Aorta (tissue), 5 donors: Measurements from ENCODE around the gene NRAP. TPM values are rescaled to one million over a fixed set of nuclear protein-coding genes. Genes with fewer than 3 reads are reported as not detected.

Experiments used
- ATAC-seq: fragments of 200-7000 bp; cut with Tn5 transposase; one replicate; pipeline ENCODE4 v1.9.1; 2022; ENCODE audit warnings: moderate library complexity; ENCODE audit not compliant: low FRiP score
- DNase-seq, 2 donors: peaks; one replicate each; pipeline ENCODE4 v3.0.0-alpha.2; 2020
- H3K27ac ChIP-seq, 2 donors: one replicate each; pipeline ENCODE4 v1.5.1; 2013; ENCODE audit warnings: low read length in 2 of 2, mild to moderate bottlenecking in 2 of 2, moderate library complexity in 2 of 2, control low read depth in 1 of 2, inconsistent platforms in 1 of 2, low read depth in 1 of 2
- H3K27me3 ChIP-seq, 2 donors: one replicate each; pipeline ENCODE4 v1.6.1; 2013; ENCODE audit warnings: control low read depth in 1 of 2, low read length in 1 of 2, mild to moderate bottlenecking in 1 of 2, moderate library complexity in 1 of 2; ENCODE audit not compliant: insufficient read depth in 2 of 2, control insufficient read depth in 1 of 2
- H3K36me3 ChIP-seq, 2 donors: one replicate each; pipeline ENCODE4 v1.6.1; 2013; ENCODE audit warnings: control low read depth in 1 of 2, low read length in 1 of 2, mild to moderate bottlenecking in 1 of 2; ENCODE audit not compliant: insufficient read depth in 2 of 2, control insufficient read depth in 1 of 2
- H3K4me1 ChIP-seq, 2 donors: one replicate each; pipeline ENCODE4 v1.6.1; 2013; ENCODE audit warnings: low read length in 2 of 2, control low read depth in 1 of 2, mild to moderate bottlenecking in 1 of 2, moderate library complexity in 1 of 2; ENCODE audit not compliant: insufficient read depth in 2 of 2, control insufficient read depth in 1 of 2
- H3K4me3 ChIP-seq, 2 donors: one replicate each; pipeline ENCODE4 v1.5.1; 2013; ENCODE audit warnings: low read length in 2 of 2, control low read depth in 1 of 2, mild to moderate bottlenecking in 1 of 2
- H3K9me3 ChIP-seq: one replicate; pipeline ENCODE4 v1.6.1; 2013; ENCODE audit warnings: mild to moderate bottlenecking, low read length; ENCODE audit not compliant: control insufficient read depth
- WGBS, 2 donors: extraction: QIAGEN DNeasy Blood & Tissue Kit; methylation state at CpG; one replicate each; pipeline ENCODE4 v1.1.7; 2013; 5-methylcytosine and 5-hydroxymethylcytosine counted together
- intact Hi-C, 2 donors: fragments of 100-400 bp; cut with DNase I; formaldehyde crosslinking; loops; one replicate each; pipeline versions ENCODE4 v1.14.2 to v1.15.0; 2022
- long read RNA-seq, 2 donors: library from polyadenylated mRNA; unstranded; transcript quantifications; one replicate each; pipeline ENCODE4 v2.0.0, GENCODE V29; 2020 to 2021
- polyA plus RNA-seq, 2 donors: library from polyadenylated mRNA; stranded (reverse); fragments of 200-250 nt; gene quantifications; one replicate each; pipeline ENCODE4 v1.2.3, GENCODE V29; 2013
- total RNA-seq, 2 donors: library from RNA; stranded (reverse); fragmentation: NEBNext Ultra II Directional; extraction: Animal tissue kit (Norgen Biotek cat#: 25700); gene quantifications; one replicate each; pipeline ENCODE4 v1.2.1, GENCODE V29; 2021
- donor health status: healthy with polysubstance abuse.
- donor health status: Bipolar disorder and iron deficiency.
- donor health status: DM: no; HTN: no; CAD: no.
- donor health status: DM: no; HTN: no; CAD: no.
- donor health status: DM: yes; HTN: yes; CAD: no.

Gene NRAP
- total RNA-seq = not detected
- polyA plus RNA-seq = under 1 TPM; 0.03 to 0.88 TPM
- long read RNA-seq, donor 1 = 0 reads
- long read RNA-seq, donor 2 = 0 reads

DNA sequence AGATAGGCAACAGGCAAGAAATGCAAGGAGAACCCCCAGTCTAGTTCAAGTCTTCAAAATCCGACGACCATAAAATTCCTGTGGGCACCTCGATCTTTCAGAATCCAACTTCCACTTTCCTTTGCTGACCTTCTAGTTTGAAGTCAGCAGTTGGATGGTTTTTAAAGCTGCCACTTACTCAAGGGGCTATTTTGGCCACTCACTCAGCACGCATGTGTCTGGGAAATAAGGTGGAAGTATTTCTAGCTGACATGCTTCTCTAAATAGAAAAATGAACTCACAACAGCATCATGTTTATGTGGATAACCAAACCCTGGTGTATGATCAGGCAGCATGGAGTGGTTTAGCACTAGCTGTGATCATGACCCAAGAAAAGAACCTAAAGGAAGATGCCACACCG, at the start of gene NRAP:
NRAP (minus strand) TSS at position 134 of the 400 bp plus-strand sequence. CDS start 159 bp downstream, outside the sequence.
- DNase-seq = no peak
- H3K27ac ChIP-seq = no peak within 1 kb of the TSS
- no peaks in the 10 kb centered on the region for H3K27me3 ChIP-seq
- WGBS, 2 donors = 83% methylated on average over 5 of the region's 5 CpGs
- no peaks in the 10 kb centered on the region for H3K4me1 ChIP-seq
- H3K4me3 ChIP-seq = no peak within 1 kb of the TSS
- ATAC-seq = no peak
- no peaks in the 10 kb centered on the region for H3K9me3 ChIP-seq
- H3K36me3 ChIP-seq = no peaks in the 10 kb centered on the region
- intact Hi-C loops = no loop called here

GRCh38 chr10:113713640-113713982, 49.8 kb upstream of the NRAP start:
- Histone ChIP-seq H3K9me3 (no peaks in the 10 kb centered on the region), H3K4me3 (no peak overlapping the region), H3K27me3 (no peaks in the 10 kb centered on the region), H3K27ac (no peak overlapping the region), H3K36me3 (peaks cover 2% of the 10 kb centered on the region in 2 donors), H3K4me1 (peaks cover 0 to 2% of the 10 kb centered on the region in 2 donors)
- ATAC-seq (no peak), DNase-seq (no peak)
- intact Hi-C loops = no loop called here
- WGBS, 2 donors = 87 to 90% methylated on average over 2 of the region's 2 CpGs

GRCh38 chr10:113712755-113713639, 49.2 kb upstream of the NRAP start:
- peaks cover 2% of the 10 kb centered on the region in 2 donors for H3K36me3 ChIP-seq
- no peak overlapping the region for H3K27ac ChIP-seq
- intact Hi-C loops = no loop called here
- ATAC-seq (no peak), DNase-seq (no peak)
- peaks cover 0 to 2% of the 10 kb centered on the region in 2 donors for H3K4me1 ChIP-seq
- H3K27me3 ChIP-seq = no peaks in the 10 kb centered on the region
- 88 to 90% methylated on average over 8 of the region's 8 CpGs for WGBS, 2 donors
- no peaks in the 10 kb centered on the region for H3K9me3 ChIP-seq
- no peak overlapping the region for H3K4me3 ChIP-seq

DNA sequence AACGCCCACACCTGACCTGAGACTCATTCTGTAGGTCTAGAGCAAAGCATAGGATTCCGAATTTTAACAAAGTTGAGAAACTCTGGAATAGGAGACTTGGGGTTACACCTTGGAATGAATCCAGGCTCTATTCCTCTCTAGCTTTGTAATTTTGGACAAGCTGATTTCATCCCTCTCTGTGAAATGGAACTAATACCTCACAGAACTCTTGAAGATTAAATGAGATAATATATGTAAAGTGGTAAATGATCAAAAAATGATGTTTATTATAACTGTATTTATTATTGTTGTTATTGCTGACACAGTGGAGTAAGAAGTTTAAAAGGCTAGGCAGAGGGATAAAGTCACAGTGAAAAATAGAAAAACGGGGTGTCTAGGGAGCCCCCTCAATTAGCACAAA, 48.2 kb upstream of the NRAP start:
- intact Hi-C loops = no loop called here
- whole genome bisulfite sequencing, 2 donors = 92 to 97% methylated on average over 3 of the region's 3 CpGs
- no peak for DNase-seq
- Histone ChIP-seq H3K9me3 (no peaks in the 10 kb centered on the region), H3K4me3 (no peak overlapping the region), H3K27ac (no peak overlapping the region), H3K27me3 (no peaks in the 10 kb centered on the region), H3K4me1 (peaks cover 0 to 2% of the 10 kb centered on the region in 2 donors), H3K36me3 (peaks cover 0 to 2% of the 10 kb centered on the region in 2 donors)
- no peak for ATAC-seq

DNA sequence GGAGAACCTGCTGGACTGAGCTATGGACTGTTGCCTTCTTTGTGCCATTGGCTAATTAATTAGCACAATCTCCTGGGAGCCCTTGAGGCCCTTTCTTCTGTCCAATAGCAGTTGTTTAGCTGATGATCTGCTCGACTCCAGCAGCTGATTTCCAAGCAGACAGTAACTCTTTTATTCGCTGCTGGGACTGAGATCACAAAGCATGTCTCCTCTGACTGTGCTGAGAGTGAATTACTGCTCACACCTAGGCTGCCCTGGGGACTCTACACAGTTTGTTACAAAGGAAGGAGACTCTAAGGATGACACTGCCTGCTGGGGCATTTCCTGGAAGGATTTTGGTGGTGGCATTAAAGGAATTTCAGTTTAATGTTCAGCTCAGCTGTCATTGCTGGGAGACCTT, 47.3 kb upstream of the NRAP start:
- Histone ChIP-seq H3K9me3 (no peaks in the 10 kb centered on the region), H3K27me3 (no peaks in the 10 kb centered on the region), H3K4me3 (no peak overlapping the region), H3K27ac (no peak overlapping the region), H3K36me3 (peaks cover 0 to 2% of the 10 kb centered on the region in 2 donors), H3K4me1 (peaks cover 0 to 2% of the 10 kb centered on the region in 2 donors)
- ATAC-seq (no peak), DNase-seq (no peak)
- WGBS, 2 donors = 75 to 78% methylated on average over 2 of the region's 2 CpGs
- intact Hi-C loops = no loop called here

- 50 to 59% methylated on average over 8 of the region's 8 CpGs for whole genome bisulfite sequencing, 2 donors
- Histone ChIP-seq H3K4me1 (peaks cover 0 to 2% of the 10 kb centered on the region in 2 donors), H3K4me3 (no peak overlapping the region), H3K27ac (no peak overlapping the region), H3K27me3 (no peaks in the 10 kb centered on the region), H3K9me3 (no peaks in the 10 kb centered on the region), H3K36me3 (peaks cover 0 to 2% of the 10 kb centered on the region in 2 donors)
- ATAC-seq = no peak
- DNase-seq = no peak
- intact Hi-C loops = loop anchor here in 1 of 2 donors (10.0 kb wide), 2 partner anchors 85 to 395 kb away; no protein-coding TSS in a partner anchor
Observed at GRCh38 chr10:113709221-113709838, 45.5 kb upstream of the NRAP start.

DNA sequence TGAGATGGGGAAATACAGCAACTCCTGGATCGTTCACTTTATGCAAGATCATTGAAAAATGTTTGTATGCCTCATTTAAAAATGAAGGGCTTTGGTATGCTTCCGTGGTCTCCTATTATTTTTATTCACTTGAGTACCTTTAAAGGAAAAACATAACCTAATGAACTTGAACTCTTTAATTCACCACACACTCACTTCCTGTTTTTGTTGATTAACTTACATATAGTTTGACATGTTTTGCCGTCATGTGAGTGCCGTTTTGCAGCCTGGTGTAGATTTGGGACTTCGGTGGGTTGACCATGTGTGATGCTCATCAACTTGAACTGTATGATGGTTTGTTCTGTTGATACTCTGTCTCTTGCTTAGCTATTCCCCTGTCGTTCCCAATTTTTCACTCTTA, 44.8 kb upstream of the NRAP start:
- intact Hi-C loops = loop anchor here in 1 of 2 donors (10.0 kb wide), 2 partner anchors 86 to 396 kb away; no protein-coding TSS in a partner anchor
- Histone ChIP-seq H3K27me3 (no peaks in the 10 kb centered on the region), H3K36me3 (peaks cover 0 to 2% of the 10 kb centered on the region in 2 donors), H3K27ac (no peak overlapping the region), H3K4me3 (no peak overlapping the region), H3K4me1 (peaks cover 0 to 2% of the 10 kb centered on the region in 2 donors), H3K9me3 (no peaks in the 10 kb centered on the region)
- DNase-seq (no peak), ATAC-seq (no peak)
- 95% methylated on average over 6 of the region's 6 CpGs for WGBS, 2 donors

DNA sequence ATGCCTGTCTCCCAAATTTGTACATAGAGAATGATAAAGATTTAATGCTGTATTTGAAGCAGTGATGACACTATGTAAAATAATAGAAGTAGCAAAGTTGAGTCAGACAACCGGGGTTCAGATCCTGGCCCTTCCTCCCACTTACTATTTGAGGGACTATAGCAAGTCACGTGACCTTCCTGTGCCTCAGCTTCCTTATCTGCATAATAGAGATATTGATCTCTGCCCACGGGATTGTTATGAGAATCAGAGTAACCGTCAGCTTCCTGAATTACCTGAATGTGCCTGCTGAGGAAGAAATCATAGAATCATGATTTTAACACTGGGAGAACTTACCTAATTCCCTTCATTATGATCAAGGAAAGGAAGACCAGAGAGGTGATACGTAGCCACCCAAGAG, 42.8 kb upstream of the NRAP start:
- Histone ChIP-seq H3K27me3 (no peaks in the 10 kb centered on the region), H3K4me3 (no peak overlapping the region), H3K4me1 (peaks cover 0 to 2% of the 10 kb centered on the region in 2 donors), H3K27ac (no peak overlapping the region), H3K9me3 (no peaks in the 10 kb centered on the region), H3K36me3 (peaks cover 0 to 1% of the 10 kb centered on the region in 2 donors)
- intact Hi-C loops = loop anchor here in 1 of 2 donors (10.0 kb wide), 2 partner anchors 88 to 398 kb away; no protein-coding TSS in a partner anchor
- DNase-seq (no peak), ATAC-seq (no peak)
- 76 to 80% methylated on average over 5 of the region's 5 CpGs for WGBS, 2 donors
